Activated naive CD4-positive, alpha-beta T cell treated with anti-CD3 and anti-CD28 coated beads, Interleukin-2, amount 50 U/mL, for 72 hours (primary cell): ENCODE data around the gene TMPRSS6. TPM values are rescaled to one million over a fixed set of nuclear protein-coding genes. Genes with fewer than 3 reads are reported as not detected.

Source experiments
- ATAC-seq, 2 donors: fragments of 150-1000 bp; cut with Tn5 transposase; 2 replicates each; pipeline ENCODE4 v1.10.0; 2021; ENCODE audit warnings: mild to moderate bottlenecking in 2 of 2, moderate library complexity in 2 of 2
- DNase-seq, 2 donors: peaks; one replicate each; pipeline ENCODE4 v3.0.0; 2021 to 2022; ENCODE audit warnings: low spot score in 2 of 2
- H3K27ac Mint-ChIP-seq, 2 donors: one replicate each; pipeline ENCODE4 v1.8.0; 2022; ENCODE audit warnings: mild to moderate bottlenecking in 2 of 2, mixed read lengths in 2 of 2
- H3K36me3 Mint-ChIP-seq, 2 donors: one replicate each; pipeline ENCODE4 v1.8.0; 2022; ENCODE audit warnings: mixed read lengths in 2 of 2
- H3K9me3 Mint-ChIP-seq, 2 donors: one replicate each; pipeline ENCODE4 v1.8.0; 2022; ENCODE audit warnings: mixed read lengths in 2 of 2
- total RNA-seq, 2 donors: library from RNA; stranded (reverse); gene quantifications; one replicate each; pipeline ENCODE4 v1.2.3, GENCODE V29; 2022

Gene TMPRSS6
- total RNA-seq, 2 donors from 2014 or later: 8.7 to 27.8 TPM

- peak in 1 of 2 donors; percentile 31 for ATAC-seq
- H3K27ac Mint-ChIP-seq: peak overlapping the region; percentile 65 to 80
- H3K36me3 Mint-ChIP-seq: peaks cover 10 to 43% of the 10 kb centered on the region in 2 donors
Measured at GRCh38 chr22:37127350-37127878, 17.9 kb upstream of the TMPRSS6 start.

DNA sequence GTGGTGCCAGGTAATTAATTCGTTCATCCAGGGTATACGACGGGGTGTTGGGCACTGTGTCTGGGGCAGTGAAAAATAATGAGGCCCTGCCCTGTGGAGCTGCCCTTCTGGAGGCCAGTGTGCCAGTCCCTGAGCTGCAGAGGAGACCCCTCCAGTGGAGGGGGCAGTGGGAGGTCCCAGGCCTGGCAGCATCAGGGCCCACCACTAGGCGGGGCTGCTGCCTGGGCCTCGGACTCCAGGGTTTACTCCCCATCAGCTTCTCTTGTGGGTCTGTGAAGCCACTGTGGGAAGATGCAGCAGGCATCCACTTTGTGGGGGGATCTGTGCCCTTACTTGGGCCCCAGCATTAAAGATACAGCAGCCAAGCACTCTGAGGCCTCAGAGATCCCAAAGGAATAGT, 17.4 kb upstream of the TMPRSS6 start:
- peaks cover 13 to 41% of the 10 kb centered on the region in 2 donors for H3K36me3 Mint-ChIP-seq
- peak overlapping the region; percentile 80 to 86 for H3K27ac Mint-ChIP-seq
- DNase-seq (peak in 1 of 2 donors; percentile 38), ATAC-seq (no peak)
- H3K9me3 Mint-ChIP-seq: no peaks in the 10 kb centered on the region

More at GRCh38 chr22:37127350-37127878, 17.9 kb upstream of the TMPRSS6 start:
- no peaks in the 10 kb centered on the region for H3K9me3 Mint-ChIP-seq
- no peak for DNase-seq

- no peaks in the 10 kb centered on the region for H3K9me3 Mint-ChIP-seq
- DNase-seq: no peak
- H3K36me3 Mint-ChIP-seq: peaks cover 17 to 39% of the 10 kb centered on the region in 2 donors
- ATAC-seq: no peak
- peak overlapping the region; percentile 80 to 86 for H3K27ac Mint-ChIP-seq
Measured at GRCh38 chr22:37126383-37126782, 16.9 kb upstream of the TMPRSS6 start.

GRCh38 chr22:37123649-37124048, 14.1 kb upstream of the TMPRSS6 start:
- DNase-seq: no peak
- H3K27ac Mint-ChIP-seq: peak overlapping the region; percentile 99 to 100
- H3K9me3 Mint-ChIP-seq: no peaks in the 10 kb centered on the region
- peaks cover 16 to 52% of the 10 kb centered on the region in 2 donors for H3K36me3 Mint-ChIP-seq
- no peak for ATAC-seq

GRCh38 chr22:37122598-37123180, 13.2 kb upstream of the TMPRSS6 start:
- Mint-ChIP-seq H3K9me3 (no peaks in the 10 kb centered on the region), H3K27ac (peak overlapping the region; percentile 99 to 100), H3K36me3 (peaks cover 16 to 59% of the 10 kb centered on the region in 2 donors)
- ATAC-seq: no peak
- no peak for DNase-seq

DNA sequence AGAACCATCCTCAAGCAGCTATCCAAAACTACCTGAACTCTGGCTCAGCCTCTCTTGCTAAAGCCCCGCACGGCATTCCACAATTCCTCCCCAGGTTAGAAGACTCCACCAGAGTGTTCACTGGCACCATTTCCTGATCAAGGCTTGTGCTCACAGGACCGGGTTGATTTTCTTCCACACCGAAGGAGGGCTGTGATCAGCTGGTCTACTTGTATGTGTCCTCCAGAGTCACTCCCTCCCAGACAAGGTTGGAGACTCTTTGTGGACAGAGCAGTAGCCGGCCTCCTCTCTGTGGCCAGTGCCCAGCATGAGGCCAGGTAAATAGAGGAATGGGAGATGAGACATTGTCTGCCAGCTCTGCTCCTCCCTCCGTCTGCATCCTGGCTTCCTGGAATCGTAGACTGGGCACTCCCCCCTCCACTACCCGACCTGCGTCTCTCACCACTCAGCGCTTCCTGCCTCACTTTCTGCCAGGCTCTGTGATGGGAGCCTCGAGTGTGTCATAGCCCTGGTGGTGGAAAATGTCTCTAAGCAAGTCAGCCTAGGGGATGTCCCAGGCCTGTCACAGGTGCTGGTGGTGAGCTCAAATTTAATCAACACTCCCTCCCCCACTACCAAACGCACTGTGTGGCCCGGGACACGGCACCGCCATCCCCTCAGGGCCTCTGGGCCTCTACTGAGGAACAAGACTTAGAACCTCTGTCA, 12.5 kb upstream of the TMPRSS6 start:
- Mint-ChIP-seq H3K27ac (peak overlapping the region; percentile 99 to 100), H3K36me3 (peaks cover 16 to 53% of the 10 kb centered on the region in 2 donors), H3K9me3 (no peaks in the 10 kb centered on the region)
- DNase-seq: peak; percentile 86 to 97
- peak; percentile 95 to 98 for ATAC-seq

GRCh38 chr22:37120569-37121340, 11.2 kb upstream of the TMPRSS6 start:
- Mint-ChIP-seq H3K36me3 (peaks cover 16 to 46% of the 10 kb centered on the region in 2 donors), H3K9me3 (no peaks in the 10 kb centered on the region)
- DNase-seq: no peak

GRCh38 chr22:37119872-37120271, 10.4 kb upstream of the TMPRSS6 start:
- ATAC-seq (no peak), DNase-seq (no peak)
- no peaks in the 10 kb centered on the region for H3K9me3 Mint-ChIP-seq
- peaks cover 16 to 41% of the 10 kb centered on the region in 2 donors for H3K36me3 Mint-ChIP-seq
- H3K27ac Mint-ChIP-seq: peak overlapping the region; percentile 85 to 100

More at GRCh38 chr22:37120569-37121340, 11.2 kb upstream of the TMPRSS6 start:
- H3K27ac Mint-ChIP-seq: peak overlapping the region; percentile 99 to 100
- no peak for ATAC-seq

- DNase-seq (no peak), ATAC-seq (no peak)
- H3K9me3 Mint-ChIP-seq: no peaks in the 10 kb centered on the region
- H3K27ac Mint-ChIP-seq: peak overlapping the region in 1 of 2 donors; percentile 65
- H3K36me3 Mint-ChIP-seq: peaks cover 16 to 32% of the 10 kb centered on the region in 2 donors
Measured at GRCh38 chr22:37118083-37118482, 8.6 kb upstream of the TMPRSS6 start.

DNA sequence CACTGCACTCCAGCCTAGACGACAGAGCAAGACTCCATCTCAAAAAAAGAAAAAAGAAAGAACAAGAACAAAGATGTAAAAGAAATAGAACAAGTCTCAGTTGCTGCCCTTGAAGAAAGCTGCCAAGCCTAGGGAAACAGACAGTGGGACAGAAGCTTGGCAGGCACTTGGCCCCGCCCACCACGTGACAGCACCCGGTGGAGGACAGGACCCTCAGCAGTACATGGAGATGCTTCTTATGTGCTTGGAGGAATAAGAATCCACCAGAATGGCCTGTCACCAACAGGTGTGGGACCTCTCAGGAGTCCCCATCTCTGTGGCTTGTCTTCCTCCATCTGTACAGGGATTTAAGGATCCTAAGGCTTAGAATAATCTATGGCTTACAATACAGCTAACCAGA, 7.6 kb upstream of the TMPRSS6 start:
- H3K9me3 Mint-ChIP-seq: no peaks in the 10 kb centered on the region
- peaks cover 10 to 32% of the 10 kb centered on the region in 2 donors for H3K36me3 Mint-ChIP-seq
- ATAC-seq: no peak
- no peak for DNase-seq
- peak overlapping the region in 1 of 2 donors; percentile 62 for H3K27ac Mint-ChIP-seq

- no peak for DNase-seq
- H3K36me3 Mint-ChIP-seq: peaks cover 0 to 28% of the 10 kb centered on the region in 2 donors
- peak in 1 of 2 donors; percentile 39 for ATAC-seq
- H3K27ac Mint-ChIP-seq: no peak overlapping the region
- no peaks in the 10 kb centered on the region for H3K9me3 Mint-ChIP-seq
Measured at GRCh38 chr22:37115032-37115431, 5.5 kb upstream of the TMPRSS6 start.

DNA sequence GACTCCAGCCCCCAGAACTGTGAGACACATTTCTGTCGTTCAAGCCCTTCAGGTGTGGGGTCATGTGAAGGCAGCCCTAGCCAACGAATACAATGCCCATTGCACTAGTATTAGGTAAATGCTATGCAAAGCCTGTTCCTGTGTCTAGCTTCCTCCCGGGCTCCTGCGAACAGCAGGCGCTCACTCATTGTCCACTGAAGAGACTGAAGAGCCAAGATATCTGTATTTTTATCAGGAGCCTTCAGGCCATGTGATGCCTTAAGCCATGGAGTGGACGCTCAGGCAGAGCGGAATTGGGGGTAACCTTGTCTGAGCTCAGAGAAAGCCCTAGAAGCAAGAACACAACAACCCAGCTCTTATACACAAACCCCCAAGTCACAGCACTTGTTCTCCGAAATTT, 4.2 kb upstream of the TMPRSS6 start:
- Mint-ChIP-seq H3K9me3 (no peaks in the 10 kb centered on the region), H3K36me3 (peaks cover 0 to 16% of the 10 kb centered on the region in 2 donors), H3K27ac (no peak overlapping the region)
- DNase-seq (no peak), ATAC-seq (no peak)

GRCh38 chr22:37112084-37112728, 2.7 kb upstream of the TMPRSS6 start:
- ATAC-seq (no peak), DNase-seq (no peak)
- H3K36me3 Mint-ChIP-seq: peaks cover 0 to 6% of the 10 kb centered on the region in 2 donors
- peak overlapping the region in 1 of 2 donors; percentile 26 for H3K27ac Mint-ChIP-seq
- H3K9me3 Mint-ChIP-seq: no peaks in the 10 kb centered on the region

DNA sequence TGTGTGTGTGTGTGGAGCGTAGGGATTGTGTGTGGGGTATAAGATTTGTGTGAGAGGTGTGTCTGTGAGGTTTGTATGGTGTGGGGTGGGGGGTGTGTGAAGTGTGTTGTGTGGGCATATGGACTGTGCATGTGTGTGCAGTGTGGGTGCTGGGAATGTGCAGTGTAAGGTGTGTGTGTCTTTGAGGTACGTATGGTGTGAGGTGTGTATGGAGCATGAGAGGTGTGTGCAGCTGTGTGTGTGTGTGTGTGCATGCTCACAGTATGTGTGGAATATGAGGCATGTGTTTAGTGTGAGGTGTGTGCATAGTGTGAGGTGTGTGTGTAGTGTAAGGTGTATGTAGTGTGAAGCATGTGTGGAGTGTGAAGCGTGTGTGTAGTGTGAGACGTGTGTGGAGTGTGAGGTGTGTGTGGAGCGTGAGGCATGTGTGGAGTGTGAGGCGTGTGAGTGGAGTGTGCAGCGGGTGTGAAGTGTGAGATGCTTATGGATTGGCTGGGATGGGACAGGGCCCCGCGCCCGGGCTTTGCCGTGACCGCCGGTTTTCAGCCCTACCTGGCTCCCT, 1.7 kb upstream of the TMPRSS6 start:
- Mint-ChIP-seq H3K36me3 (peaks cover 0 to under 1% of the 10 kb centered on the region in 2 donors), H3K9me3 (no peaks in the 10 kb centered on the region), H3K27ac (peak overlapping the region in 1 of 2 donors; percentile 2)
- no peak for ATAC-seq
- DNase-seq: no peak

GRCh38 chr22:37107816-37108621, 1.5 kb downstream of the TMPRSS6 start:
- no peak for DNase-seq

More at GRCh38 chr22:37107816-37108621, 1.5 kb downstream of the TMPRSS6 start:
- Mint-ChIP-seq H3K27ac (peak overlapping the region in 1 of 2 donors; percentile 11), H3K36me3 (no peaks in the 10 kb centered on the region), H3K9me3 (no peaks in the 10 kb centered on the region)
- ATAC-seq: no peak
